Fibroblast of mammary gland (primary cell): ENCODE data around the gene MECR.
A peak's percentile ranks its signal among the peaks of the same experiment; 100 is the strongest.

Source experiments
- DNase-seq: peaks from one replicate; pipeline ENCODE4 v3.0.0-alpha.2; 2010; ENCODE audit warnings: low read depth
- H3K4me3 ChIP-seq: 2 replicates; pipeline ENCODE4 v1.5.1; 2011; ENCODE audit warnings: low read depth, mild to moderate bottlenecking, low read length, moderate library complexity; ENCODE audit not compliant: control insufficient read depth
- CTCF ChIP-seq: conservative IDR thresholded peaks from 2 replicates; pipeline ENCODE4 v1.5.1; 2011; ENCODE audit warnings: low read depth, low read length, inconsistent platforms; ENCODE audit not compliant: control insufficient read depth, insufficient read depth

The MECR gene

DNA sequence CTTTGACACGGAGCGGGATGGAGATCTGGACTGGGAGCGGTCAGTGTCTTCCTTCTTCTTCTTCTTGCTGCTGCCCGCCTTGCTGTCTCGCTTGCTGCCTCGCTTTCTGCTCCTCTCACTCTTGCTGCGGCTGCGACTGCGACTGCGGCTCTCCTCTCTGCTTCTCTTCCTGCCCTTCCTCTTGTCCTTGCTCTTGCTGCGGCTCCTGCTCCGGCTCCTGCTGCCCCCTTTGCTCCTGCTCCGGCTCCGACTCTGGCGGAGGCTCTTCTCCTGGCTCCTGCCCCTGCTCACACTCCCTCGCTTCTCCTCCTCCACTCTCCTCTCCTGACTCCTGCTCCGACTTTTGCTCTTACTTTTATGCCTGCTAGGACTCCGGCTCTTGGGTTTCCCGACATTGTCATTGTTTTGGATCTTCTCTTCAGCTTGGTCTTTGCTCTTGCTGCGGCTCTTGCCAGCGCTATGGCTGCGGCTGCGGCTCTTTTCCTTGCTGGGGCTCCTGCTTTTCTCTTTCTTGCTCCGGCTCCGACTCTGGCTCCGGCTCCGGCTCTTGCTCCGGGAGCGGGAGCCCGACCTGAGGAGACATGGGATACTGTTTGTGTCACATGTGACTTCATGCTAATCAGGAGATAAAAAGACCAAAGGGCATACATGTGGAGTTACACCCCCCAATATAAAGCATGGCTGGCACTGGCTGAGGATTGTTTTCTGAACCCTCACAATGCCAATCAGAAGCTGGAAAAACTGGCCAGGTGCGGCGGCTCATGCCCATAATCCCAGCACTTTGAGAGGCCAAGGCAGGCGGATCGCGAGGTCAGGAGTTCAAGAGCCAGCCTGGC lies 81.9 kb downstream of the MECR start:
- no peak for TF ChIP-seq CTCF
- H3K4me3 ChIP-seq, result no peak overlapping the region
- peak; percentile 16 for DNase-seq

GRCh38 chr1:29145739-29146437 lies 84.8 kb downstream of the MECR start:
- peak; percentile 96 for DNase-seq
- TF ChIP-seq CTCF, result no peak
- H3K4me3 ChIP-seq, result no peak overlapping the region

DNA sequence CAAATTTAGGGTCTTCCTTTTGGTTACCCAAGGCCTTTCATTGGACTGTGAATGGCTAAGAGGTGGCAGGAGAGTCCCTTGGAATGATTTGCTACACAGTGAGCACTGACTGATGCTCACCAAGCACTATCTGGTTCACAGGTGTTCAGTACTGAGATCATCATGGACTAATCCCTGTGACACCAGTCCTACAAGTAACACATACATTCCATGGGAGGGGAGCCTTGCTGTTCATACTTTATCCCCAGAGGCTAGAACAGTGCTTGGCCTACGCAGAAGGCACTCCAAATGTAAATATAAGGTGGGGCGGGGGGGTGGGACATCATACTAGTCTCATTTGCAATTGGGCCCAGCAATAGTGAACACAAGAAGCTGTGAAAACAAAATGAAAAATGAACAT lies 86.6 kb downstream of the MECR start:
- H3K4me3 ChIP-seq, result no peak overlapping the region
- no peak for TF ChIP-seq CTCF
- no peak for DNase-seq

- no peak for DNase-seq
- H3K4me3 ChIP-seq, result no peak overlapping the region
- no peak for TF ChIP-seq CTCF
Measured at GRCh38 chr1:29142714-29143113, 88.0 kb downstream of the MECR start.
